Measurements from ENCODE around the gene KLK7.

The KLK7 gene

GRCh38 chr19:50968716-50969412, 14.9 kb downstream of the KLK7 start:
- no peak for TF ChIP-seq CTCF (IDR thresholded peaks at IDR 0.05)
- H3K4me1 ChIP-seq (ENCODE audit: control insufficient read depth in 1 of 2, insufficient read depth in 1 of 2, low read depth in 1 of 2, low read length in 1 of 2), result no peaks in the 10 kb centered on the region

GRCh38 chr19:50967929-50968715, 15.6 kb downstream of the KLK7 start:
- Histone ChIP-seq H3K4me1 (ENCODE audit: control insufficient read depth in 1 of 2, insufficient read depth in 1 of 2, low read depth in 1 of 2, low read length in 1 of 2) (no peaks in the 10 kb centered on the region), H3K9me3 (no peaks in the 10 kb centered on the region), H3K27ac (no peak overlapping the region), H3K4me3 (ENCODE audit: low read depth in 1 of 2, low read length in 1 of 2) (no peak overlapping the region), H3K27me3 (peaks cover 30% of the 10 kb centered on the region), H3K36me3 (no peaks in the 10 kb centered on the region)
- no peak for TF ChIP-seq CTCF (IDR thresholded peaks at IDR 0.05)

More at GRCh38 chr19:50968716-50969412, 14.9 kb downstream of the KLK7 start:
- peaks cover 30% of the 10 kb centered on the region for H3K27me3 ChIP-seq
- no peaks in the 10 kb centered on the region for H3K9me3 ChIP-seq
- no peak overlapping the region for H3K4me3 ChIP-seq (ENCODE audit: low read depth in 1 of 2, low read length in 1 of 2)
- H3K36me3 ChIP-seq, result no peaks in the 10 kb centered on the region
- H3K27ac ChIP-seq, result no peak overlapping the region

- Histone ChIP-seq H3K4me1 (ENCODE audit: control insufficient read depth in 1 of 2, insufficient read depth in 1 of 2, low read depth in 1 of 2, low read length in 1 of 2) (no peaks in the 10 kb centered on the region), H3K27me3 (peaks cover 19% of the 10 kb centered on the region), H3K4me3 (ENCODE audit: low read depth in 1 of 2, low read length in 1 of 2) (no peak overlapping the region), H3K9me3 (no peaks in the 10 kb centered on the region), H3K36me3 (no peaks in the 10 kb centered on the region), H3K27ac (no peak overlapping the region)
- no peak for TF ChIP-seq CTCF (IDR thresholded peaks at IDR 0.05)
These were observed 19.5 kb downstream of the KLK7 start for GRCh38 chr19:50964266-50964665.

- H3K4me1 ChIP-seq (ENCODE audit: control insufficient read depth in 1 of 2, insufficient read depth in 1 of 2, low read depth in 1 of 2, low read length in 1 of 2), result no peaks in the 10 kb centered on the region
- no peak overlapping the region for H3K27ac ChIP-seq
- H3K36me3 ChIP-seq, result no peaks in the 10 kb centered on the region
- TF ChIP-seq CTCF (IDR thresholded peaks at IDR 0.05), result no peak
- H3K4me3 ChIP-seq (ENCODE audit: low read depth in 1 of 2, low read length in 1 of 2), result no peak overlapping the region
- no peaks in the 10 kb centered on the region for H3K9me3 ChIP-seq
- H3K27me3 ChIP-seq, result peaks cover 11% of the 10 kb centered on the region
These were observed 20.3 kb downstream of the KLK7 start for GRCh38 chr19:50963381-50963780.

GRCh38 chr19:50962245-50962644, 21.5 kb downstream of the KLK7 start:
- Histone ChIP-seq H3K27me3 (peaks cover 3% of the 10 kb centered on the region), H3K4me1 (ENCODE audit: control insufficient read depth in 1 of 2, insufficient read depth in 1 of 2, low read depth in 1 of 2, low read length in 1 of 2) (no peaks in the 10 kb centered on the region), H3K36me3 (no peaks in the 10 kb centered on the region), H3K9me3 (no peaks in the 10 kb centered on the region), H3K4me3 (ENCODE audit: low read depth in 1 of 2, low read length in 1 of 2) (no peak overlapping the region), H3K27ac (no peak overlapping the region)
- no peak for TF ChIP-seq CTCF (IDR thresholded peaks at IDR 0.05)
